Stimulated activated CD8-positive, alpha-beta memory T cell treated with anti-CD3 and anti-CD28 coated beads, Interleukin-4, amount 100 ng/mL, for 1 hour (primary cell): ENCODE measurements around the gene TCF23.
"Not testable (repeated sequence)": the region's sequence is repeated elsewhere in the genome, so short reads cannot be mapped to it uniquely, and the experiment has no call there.

Source experiments
- DNase-seq, 2 donors: peaks; one replicate each; pipeline ENCODE4 v3.0.0-alpha.2; 2020; ENCODE audit warnings: low read depth in 2 of 2, low spot score in 1 of 2

The TCF23 gene

GRCh38 chr2:27148801-27149439 lies at the start of gene TCF23:
TSS of gene TCF23 (plus strand) at chr2:27149004. CDS start at chr2:27149134, 130 bp downstream.
- DNase-seq, result no peak

- DNase-seq, result no peak
Observed at GRCh38 chr2:27099334-27099955, 49.4 kb upstream of the TCF23 start.

GRCh38 chr2:27100036-27100435 lies 48.8 kb upstream of the TCF23 start:
- no peak for DNase-seq

DNA sequence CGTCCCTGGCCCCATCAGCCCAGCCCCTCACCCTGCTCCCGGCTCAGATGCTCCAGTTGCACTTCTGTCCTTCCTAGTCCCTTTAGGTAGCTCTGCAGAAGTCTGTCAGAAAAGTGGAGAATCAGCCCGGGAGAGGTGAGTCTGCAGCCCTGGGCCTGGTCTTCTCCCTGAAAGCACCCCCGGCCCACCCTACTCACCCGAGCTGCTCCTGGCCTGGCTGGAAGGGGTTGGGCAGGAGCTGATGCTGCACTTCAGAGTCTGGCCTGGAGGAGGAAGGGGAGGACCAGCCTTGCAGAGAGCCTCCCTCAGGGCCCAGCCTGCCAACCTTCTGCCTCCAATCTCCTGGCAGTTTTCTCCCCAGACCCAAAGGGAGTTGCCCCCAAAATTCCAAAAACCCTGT lies 46.5 kb upstream of the TCF23 start:
- DNase-seq, result no peak

DNA sequence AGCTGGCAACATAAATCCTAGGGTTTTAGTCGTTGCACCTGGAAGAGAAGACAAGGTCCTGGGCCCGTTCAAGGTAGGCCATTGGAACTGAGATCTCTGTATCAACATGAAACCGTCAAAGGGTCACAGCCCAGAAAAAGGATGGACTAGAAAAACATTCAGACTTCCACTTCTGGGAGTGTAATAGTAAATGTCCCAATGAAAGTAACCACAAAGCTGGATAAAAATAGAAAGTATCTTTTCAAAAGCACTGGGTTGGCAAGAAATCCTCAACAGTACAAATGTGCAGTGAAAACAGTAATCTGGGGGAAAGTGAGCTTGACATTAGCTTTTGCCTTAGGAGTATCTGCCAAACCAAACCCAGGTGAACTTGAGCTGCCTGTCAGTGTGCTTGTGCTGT lies 42.8 kb upstream of the TCF23 start:
- DNase-seq, result no peak

GRCh38 chr2:27108221-27108620 lies 40.6 kb upstream of the TCF23 start:
- no peak for DNase-seq

DNA sequence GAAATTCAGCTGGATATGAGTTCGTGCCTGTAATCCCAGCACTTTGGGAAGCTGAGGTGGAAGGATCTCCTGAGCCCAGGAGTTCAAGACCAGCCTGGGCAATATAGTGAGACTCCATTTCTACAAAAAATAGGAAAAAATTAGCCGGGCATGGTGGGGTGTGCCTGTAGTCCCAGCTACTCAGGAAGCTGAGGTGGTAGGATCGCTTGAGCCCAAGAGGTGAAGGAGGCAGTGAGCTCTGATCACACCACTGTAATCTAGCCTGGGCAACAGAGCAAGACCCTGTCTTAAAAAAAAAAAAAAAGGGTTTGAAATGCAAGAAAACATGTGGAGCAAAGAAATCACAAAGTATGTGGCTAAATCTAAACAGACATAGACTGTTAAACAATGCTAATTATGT lies 39.7 kb upstream of the TCF23 start:
- DNase-seq, result no peak

GRCh38 chr2:27110603-27111352 lies 38.0 kb upstream of the TCF23 start:
- not testable (repeated sequence) for DNase-seq

DNA sequence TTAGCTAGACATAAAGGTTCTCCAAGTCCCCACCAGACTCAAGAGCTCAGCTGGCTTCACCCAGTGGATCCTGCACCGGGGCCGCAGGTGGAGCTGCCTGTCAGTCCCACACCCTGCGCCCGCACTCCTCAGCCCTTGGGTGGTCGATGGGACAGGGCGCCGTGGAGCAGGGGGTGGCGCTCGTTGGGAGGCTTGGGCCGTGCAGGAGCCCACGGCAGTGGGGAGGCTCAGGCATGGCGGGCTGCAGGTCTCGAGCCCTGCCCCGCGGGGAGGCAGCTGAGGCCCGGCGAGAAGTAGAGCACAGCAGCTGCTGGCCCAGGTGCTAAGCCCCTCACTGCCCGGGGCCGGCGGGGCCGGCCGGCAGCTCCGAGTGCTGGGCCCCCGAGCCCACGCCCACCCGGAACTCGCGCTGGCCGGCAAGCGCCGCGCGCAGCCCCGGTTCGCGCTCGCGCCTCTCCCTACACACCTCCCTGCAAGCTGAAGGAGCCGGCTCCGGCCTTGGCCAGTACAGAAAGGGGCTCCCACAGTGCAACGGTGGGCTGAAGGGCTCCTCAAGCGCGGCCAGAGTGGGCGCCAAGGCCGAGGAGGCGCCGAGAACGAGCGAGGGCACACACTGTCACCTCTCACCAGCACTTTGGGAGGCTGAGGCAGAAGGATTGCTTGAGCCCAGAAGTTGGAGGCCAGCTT lies 37.3 kb upstream of the TCF23 start:
- not testable (repeated sequence) for DNase-seq

- DNase-seq, result no peak
Observed at GRCh38 chr2:27115519-27115918, 33.3 kb upstream of the TCF23 start.

GRCh38 chr2:27117995-27118524 lies 30.7 kb upstream of the TCF23 start:
- DNase-seq, result no peak

GRCh38 chr2:27118525-27119329 lies 30.1 kb upstream of the TCF23 start, which contains the start of gene CGREF1:
TSS of gene CGREF1 (minus strand) at chr2:27119128. CDS start at chr2:27104366, 14,762 bp downstream.
- no peak for DNase-seq

DNA sequence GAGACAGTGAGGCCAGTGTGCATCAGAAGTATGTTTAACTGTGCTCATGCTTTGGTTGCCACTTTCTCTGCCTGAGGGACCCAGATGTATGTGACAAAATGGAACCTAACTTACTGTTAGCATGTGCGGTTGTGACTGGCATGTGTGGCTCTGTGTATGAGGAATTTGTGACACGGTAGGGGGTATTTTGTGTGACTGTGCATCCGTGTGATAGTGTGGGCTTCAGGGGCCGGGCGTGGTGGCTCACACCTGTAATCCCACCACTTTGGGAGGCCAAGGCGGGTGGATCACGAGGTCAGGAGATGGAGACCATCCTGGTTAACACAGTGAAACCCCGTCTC lies 29.5 kb upstream of the TCF23 start:
- not testable (repeated sequence) for DNase-seq

DNA sequence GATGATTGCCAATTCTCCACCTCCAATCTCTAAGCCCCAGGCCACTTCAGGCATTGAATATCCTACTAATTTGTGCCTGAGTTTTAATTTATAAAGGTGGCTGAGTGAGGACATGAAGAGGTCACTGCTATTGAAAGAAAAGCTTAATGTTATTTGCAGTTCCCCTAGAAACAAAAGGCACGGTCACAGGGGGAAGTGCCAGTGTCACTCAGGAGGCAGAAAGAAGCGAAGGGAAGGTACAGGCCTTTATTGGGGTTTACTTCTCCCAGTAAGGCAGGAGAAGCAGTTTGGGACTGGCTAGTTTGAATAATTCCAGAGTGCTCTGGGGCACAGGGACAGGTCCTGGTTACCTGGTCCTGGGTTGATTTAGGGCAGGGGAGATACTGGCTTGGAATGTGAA lies 26.9 kb upstream of the TCF23 start:
- DNase-seq, result no peak

- DNase-seq, result no peak
Observed at GRCh38 chr2:27122791-27123190, 26.0 kb upstream of the TCF23 start.

- peak; percentile 7 to 41 for DNase-seq
Observed at GRCh38 chr2:27123302-27124150, 25.3 kb upstream of the TCF23 start, which contains the start of gene ABHD1. TSS of gene ABHD1 (plus strand) at chr2:27123815. CDS start at chr2:27123949, 134 bp downstream.

- DNase-seq, result no peak
Observed at GRCh38 chr2:27125104-27125503, 23.7 kb upstream of the TCF23 start.

GRCh38 chr2:27126252-27126710 lies 22.5 kb upstream of the TCF23 start:
- no peak for DNase-seq

DNA sequence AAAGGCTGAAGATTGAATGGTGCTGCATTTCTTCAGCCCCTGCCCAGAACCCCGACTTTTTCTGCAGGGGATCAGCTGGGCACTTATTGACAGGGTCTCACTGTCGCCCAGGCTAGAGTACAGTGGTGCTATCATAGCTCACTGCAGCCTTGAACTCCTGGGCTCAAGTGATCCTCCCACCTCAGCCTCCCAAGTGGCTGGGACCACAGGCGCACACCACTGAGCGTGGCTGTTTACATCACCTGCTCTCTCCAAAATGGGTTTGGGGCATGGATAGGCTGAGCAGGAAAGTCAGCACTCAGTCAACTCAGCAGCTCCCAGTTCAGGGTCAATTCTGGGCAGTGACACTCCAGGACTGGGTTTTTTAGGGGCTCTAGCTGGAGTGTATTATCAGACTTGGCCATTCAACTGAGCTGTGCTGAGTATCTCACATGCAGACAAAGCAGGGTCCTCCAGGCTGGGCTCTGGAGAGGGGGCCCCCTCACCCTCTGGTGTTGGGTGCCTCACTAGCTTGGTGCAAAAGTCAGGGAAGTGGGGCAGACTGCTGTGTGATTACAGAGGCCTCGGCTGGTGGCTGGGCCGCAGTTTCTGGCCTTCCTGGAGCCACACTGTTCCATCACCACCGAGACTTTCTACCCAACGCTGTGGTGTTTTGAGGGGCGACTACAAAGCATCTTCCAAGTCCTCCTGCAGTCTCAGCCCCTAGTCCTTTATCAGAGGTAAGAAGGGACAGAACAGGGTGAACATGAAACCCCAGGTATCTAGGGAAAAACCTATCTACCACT lies 20.7 kb upstream of the TCF23 start:
- no peak for DNase-seq
